ENCODE results near the gene STAM2. TPM values are rescaled to one million over a fixed set of nuclear protein-coding genes. Genes with fewer than 3 reads are reported as not detected.
"Not testable (repeated sequence)": the region's sequence is repeated elsewhere in the genome, so short reads cannot be mapped to it uniquely, and the experiment has no call there.

STAM2 gene
- total RNA-seq, 6 experiments from 2014 or later: 12.1 to 18.6 (median 14.2) TPM

- ATAC-seq: no peak
- Histone ChIP-seq H3K9me3 (no peaks in the 10 kb centered on the region), H3K27me3 (no peaks in the 10 kb centered on the region), H3K27ac (no peak overlapping the region), H3K36me3 (peaks cover 0 to 26% (median 1%) of the 10 kb centered on the region in 4 donors), H3K4me3 (no peak overlapping the region), H3K4me1 (no peaks in the 10 kb centered on the region)
- intact Hi-C loops (cut with DNase I): no loop called here
- 95% methylated on average over 2 of the region's 2 CpGs for WGBS (ENCODE audit: insufficient coverage, low coverage, low lambda C conversion rate, missing lambda C conversion rate)
- TF ChIP-seq POLR2A (IDR thresholded peaks at IDR 0.05) (no peak), CTCF (IDR thresholded peaks at IDR 0.05) (no peak)
- DNase-seq: no peak
Observed at GRCh38 chr2:152122161-152122560, 53.4 kb downstream of the STAM2 start.

DNA sequence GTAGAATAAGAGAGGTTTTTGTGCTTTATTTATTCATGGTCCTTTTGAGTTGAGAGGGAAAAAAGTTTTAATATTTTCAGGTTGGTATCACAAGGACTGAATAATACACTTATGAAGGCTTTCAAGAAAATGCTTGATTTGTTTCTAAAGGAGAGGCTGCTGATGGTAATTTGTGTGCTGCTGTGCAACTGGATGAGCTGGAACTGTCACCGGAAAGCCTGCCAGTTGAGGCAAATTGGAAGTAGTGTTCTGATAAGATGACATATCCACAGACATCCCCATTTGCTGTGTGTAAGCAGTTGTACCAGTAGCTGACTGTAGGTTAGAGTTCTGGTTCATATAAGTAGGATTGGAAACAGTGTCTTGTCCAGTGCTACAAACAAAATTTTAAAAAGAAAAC lies 55.1 kb downstream of the STAM2 start:
- ATAC-seq: no peak
- no peaks in the 10 kb centered on the region for H3K9me3 ChIP-seq
- no peaks in the 10 kb centered on the region for H3K27me3 ChIP-seq
- no peaks in the 10 kb centered on the region for H3K4me1 ChIP-seq
- no peak overlapping the region for H3K27ac ChIP-seq
- H3K4me3 ChIP-seq: no peak overlapping the region
- 63% methylated on average over 1 of the region's 1 CpG for WGBS (ENCODE audit: insufficient coverage, low coverage, low lambda C conversion rate, missing lambda C conversion rate)
- peaks cover 0 to 19% (median 1%) of the 10 kb centered on the region in 4 donors for H3K36me3 ChIP-seq
- TF ChIP-seq POLR2A (IDR thresholded peaks at IDR 0.05): no peak
- DNase-seq: no peak
- intact Hi-C loops (cut with DNase I): no loop called here

DNA sequence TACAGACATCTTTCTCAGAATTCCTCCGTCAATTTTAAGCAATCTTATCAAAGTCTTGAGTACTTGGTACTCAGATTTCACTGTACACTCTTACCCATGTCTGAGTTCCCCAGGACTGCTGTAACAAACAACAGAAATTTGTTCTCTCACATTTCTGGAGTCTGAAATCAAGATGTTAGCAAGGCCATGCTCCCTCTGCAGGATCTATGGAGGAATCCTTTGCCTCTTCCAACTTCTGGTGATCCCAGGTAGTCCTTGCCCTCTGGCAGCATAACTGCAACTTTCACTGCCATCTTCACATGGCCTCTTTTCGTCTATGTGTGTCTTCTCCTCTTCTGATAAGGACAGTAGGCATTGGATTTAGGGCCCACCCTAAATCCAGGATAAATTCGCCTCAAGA lies 59.6 kb downstream of the STAM2 start:
- Histone ChIP-seq H3K27me3 (no peaks in the 10 kb centered on the region), H3K36me3 (no peaks in the 10 kb centered on the region), H3K9me3 (no peaks in the 10 kb centered on the region), H3K4me3 (no peak overlapping the region), H3K27ac (no peak overlapping the region), H3K4me1 (no peaks in the 10 kb centered on the region)
- TF ChIP-seq POLR2A (IDR thresholded peaks at IDR 0.05) (no peak), CTCF (IDR thresholded peaks at IDR 0.05) (no peak)
- DNase-seq: no peak
- intact Hi-C loops (cut with DNase I): no loop called here
- ATAC-seq: no peak
- WGBS (ENCODE audit: insufficient coverage, low coverage, low lambda C conversion rate, missing lambda C conversion rate): 85% methylated on average over 3 of the region's 3 CpGs

DNA sequence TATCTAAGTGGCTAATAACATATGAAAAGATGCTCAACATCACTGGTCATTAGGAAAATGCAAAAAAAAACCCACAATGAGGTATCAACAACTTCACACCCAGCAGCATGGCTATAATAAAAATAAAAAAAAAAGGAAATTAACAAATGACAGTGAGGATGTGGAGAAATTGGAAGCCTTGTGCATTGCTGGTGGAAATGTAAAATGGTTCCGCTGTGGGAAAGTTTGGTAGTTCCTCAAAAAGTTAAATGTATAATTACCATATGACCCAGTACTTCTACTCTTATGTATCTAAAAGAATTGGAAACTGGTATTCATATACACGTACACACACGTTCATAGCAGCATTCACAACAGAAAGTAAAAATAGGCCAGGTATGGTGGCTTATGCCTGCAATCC lies 61.2 kb downstream of the STAM2 start:
- no peaks in the 10 kb centered on the region for H3K9me3 ChIP-seq
- H3K4me3 ChIP-seq: no peak overlapping the region
- TF ChIP-seq CTCF (IDR thresholded peaks at IDR 0.05): no peak
- no peaks in the 10 kb centered on the region for H3K36me3 ChIP-seq
- H3K27ac ChIP-seq: no peak overlapping the region
- no peaks in the 10 kb centered on the region for H3K4me1 ChIP-seq
- ATAC-seq: no peak
- intact Hi-C loops (cut with DNase I): no loop called here
- no peak for DNase-seq
- no peaks in the 10 kb centered on the region for H3K27me3 ChIP-seq
- WGBS (ENCODE audit: insufficient coverage, low coverage, low lambda C conversion rate, missing lambda C conversion rate): 73% methylated on average over 1 of the region's 3 CpGs

DNA sequence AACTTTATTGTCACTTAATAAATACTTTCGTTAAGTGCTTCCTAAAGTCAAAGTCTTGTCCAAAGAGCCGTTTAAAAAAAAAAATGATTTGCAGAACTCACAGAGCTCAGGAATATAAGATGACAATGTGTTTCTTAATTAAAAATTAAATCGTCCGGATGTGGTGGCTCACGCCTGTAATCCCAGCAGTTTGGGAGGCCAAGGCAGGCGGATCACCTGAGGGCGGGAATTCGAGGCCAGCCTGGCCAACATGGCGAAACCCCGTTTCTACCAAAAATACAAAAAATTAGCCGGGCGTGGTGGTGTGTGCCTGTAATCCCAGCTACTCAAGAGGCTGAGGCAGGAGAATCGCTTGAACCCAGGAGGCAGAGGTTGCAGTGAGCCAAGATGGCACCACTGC lies 68.4 kb downstream of the STAM2 start:
- intact Hi-C loops (cut with DNase I); H3K27me3 ChIP-seq; H3K36me3 ChIP-seq; ATAC-seq; H3K9me3 ChIP-seq; H3K4me3 ChIP-seq; DNase-seq; H3K27ac ChIP-seq; H3K4me1 ChIP-seq: not testable (repeated sequence)
- 92% methylated on average over 12 of the region's 13 CpGs for WGBS (ENCODE audit: insufficient coverage, low coverage, low lambda C conversion rate, missing lambda C conversion rate)

GRCh38 chr2:152106464-152106863 lies 69.1 kb downstream of the STAM2 start:
- 86% methylated on average over 4 of the region's 4 CpGs for WGBS (ENCODE audit: insufficient coverage, low coverage, low lambda C conversion rate, missing lambda C conversion rate)
- intact Hi-C loops (cut with DNase I): no loop called here
- Histone ChIP-seq H3K4me3 (no peak overlapping the region), H3K27ac (no peak overlapping the region), H3K4me1 (no peaks in the 10 kb centered on the region), H3K36me3 (no peaks in the 10 kb centered on the region), H3K9me3 (no peaks in the 10 kb centered on the region), H3K27me3 (no peaks in the 10 kb centered on the region)
- DNase-seq: no peak
- ATAC-seq: no peak
- TF ChIP-seq CTCF (IDR thresholded peaks at IDR 0.05): no peak
- TF ChIP-seq POLR2A (IDR thresholded peaks at IDR 0.05): no peak
